Osteocyte (in vitro differentiated cells): Measurements from ENCODE around the gene MAP3K20. TPM values are rescaled to one million over a fixed set of nuclear protein-coding genes. Genes with fewer than 3 reads are reported as not detected.
"Not testable (repeated sequence)": the region's sequence is repeated elsewhere in the genome, so short reads cannot be mapped to it uniquely, and the experiment has no call there.

ENCODE experiments used
- DNase-seq: peaks from one replicate; pipeline ENCODE4 v3.0.0; 2021; ENCODE audit warnings: mixed read lengths; ENCODE audit not compliant: unreplicated experiment; ENCODE audit errors: extremely low spot score
- H3K27ac Mint-ChIP-seq: one replicate; pipeline ENCODE4 v1.8.0; 2021; ENCODE audit warnings: mild to moderate bottlenecking, mixed read lengths; ENCODE audit not compliant: unreplicated experiment
- H3K27me3 Mint-ChIP-seq: one replicate; pipeline ENCODE4 v1.8.0; 2021; ENCODE audit warnings: mixed read lengths; ENCODE audit not compliant: unreplicated experiment
- H3K36me3 Mint-ChIP-seq: one replicate; pipeline ENCODE4 v1.8.0; 2021; ENCODE audit warnings: mixed read lengths; ENCODE audit not compliant: unreplicated experiment
- H3K4me1 Mint-ChIP-seq: one replicate; pipeline ENCODE4 v1.8.0; 2021; ENCODE audit warnings: mixed read lengths; ENCODE audit not compliant: unreplicated experiment
- H3K4me3 Mint-ChIP-seq: one replicate; pipeline ENCODE4 v1.8.0; 2021; ENCODE audit warnings: mild to moderate bottlenecking, moderate library complexity, mixed read lengths; ENCODE audit not compliant: unreplicated experiment
- H3K9me3 Mint-ChIP-seq: one replicate; pipeline ENCODE4 v1.8.0; 2021; ENCODE audit warnings: mixed read lengths; ENCODE audit not compliant: unreplicated experiment
- CTCF ChIP-seq: fragments of 200-600 bp; sonication (generic); IDR thresholded peaks from 2 replicates; pipeline ENCODE4 v1.5.0; 2021; ENCODE audit warnings: antibody characterized with exemption, mild to moderate bottlenecking, moderate library complexity
- total RNA-seq: library from RNA; stranded (reverse); gene quantifications from 2 replicates; pipeline ENCODE4 v1.2.1, GENCODE V29; 2021

Gene MAP3K20
- total RNA-seq, 1 donor from 2014 or later: 57.4 TPM

GRCh38 chr2:173160618-173161017, 85.0 kb downstream of the MAP3K20 start:
- Mint-ChIP-seq H3K4me1 (peaks cover 24% of the 10 kb centered on the region), H3K4me3 (no peak overlapping the region), H3K36me3 (peaks cover 6% of the 10 kb centered on the region), H3K27me3 (no peaks in the 10 kb centered on the region), H3K27ac (peak overlapping the region; percentile 87), H3K9me3 (peaks cover 5% of the 10 kb centered on the region)
- DNase-seq: no peak
- TF ChIP-seq CTCF: no peak

DNA sequence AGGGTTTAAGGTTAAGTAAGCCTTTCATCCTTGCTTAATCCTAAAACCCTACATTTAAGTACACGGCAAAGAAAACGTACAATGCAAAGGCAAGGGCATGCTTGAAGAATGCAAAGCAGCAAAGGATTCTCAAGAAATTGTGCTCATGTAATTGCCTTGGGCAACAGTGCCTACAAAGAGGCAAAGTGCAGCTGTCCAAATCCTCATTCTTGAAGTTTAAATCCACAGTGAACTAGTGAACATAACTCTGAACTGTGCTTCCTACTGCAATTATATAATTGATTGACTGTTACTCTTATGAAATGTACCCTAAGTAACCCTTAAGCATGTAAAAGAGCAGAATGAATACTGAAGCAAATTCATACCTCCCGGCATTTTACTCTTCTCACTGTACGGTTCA, 85.4 kb downstream of the MAP3K20 start:
- peaks cover 27% of the 10 kb centered on the region for H3K4me1 Mint-ChIP-seq
- no peak overlapping the region for H3K4me3 Mint-ChIP-seq
- H3K36me3 Mint-ChIP-seq: peaks cover 3% of the 10 kb centered on the region
- no peak for TF ChIP-seq CTCF
- no peaks in the 10 kb centered on the region for H3K27me3 Mint-ChIP-seq
- H3K27ac Mint-ChIP-seq: peak overlapping the region; percentile 20
- H3K9me3 Mint-ChIP-seq: peaks cover 2% of the 10 kb centered on the region
- DNase-seq: no peak

GRCh38 chr2:173161507-173161906, 85.9 kb downstream of the MAP3K20 start:
- H3K27me3 Mint-ChIP-seq: no peaks in the 10 kb centered on the region
- H3K4me1 Mint-ChIP-seq: peaks cover 27% of the 10 kb centered on the region
- peak overlapping the region; percentile 20 for H3K27ac Mint-ChIP-seq
- H3K9me3 Mint-ChIP-seq: no peaks in the 10 kb centered on the region
- no peaks in the 10 kb centered on the region for H3K36me3 Mint-ChIP-seq
- TF ChIP-seq CTCF: no peak
- no peak overlapping the region for H3K4me3 Mint-ChIP-seq
- no peak for DNase-seq

GRCh38 chr2:173163357-173163756, 87.7 kb downstream of the MAP3K20 start:
- not testable (repeated sequence) for H3K36me3 Mint-ChIP-seq, DNase-seq, H3K27ac Mint-ChIP-seq, H3K27me3 Mint-ChIP-seq, H3K9me3 Mint-ChIP-seq, H3K4me3 Mint-ChIP-seq
- H3K4me1 Mint-ChIP-seq: peaks cover 27% of the 10 kb centered on the region

DNA sequence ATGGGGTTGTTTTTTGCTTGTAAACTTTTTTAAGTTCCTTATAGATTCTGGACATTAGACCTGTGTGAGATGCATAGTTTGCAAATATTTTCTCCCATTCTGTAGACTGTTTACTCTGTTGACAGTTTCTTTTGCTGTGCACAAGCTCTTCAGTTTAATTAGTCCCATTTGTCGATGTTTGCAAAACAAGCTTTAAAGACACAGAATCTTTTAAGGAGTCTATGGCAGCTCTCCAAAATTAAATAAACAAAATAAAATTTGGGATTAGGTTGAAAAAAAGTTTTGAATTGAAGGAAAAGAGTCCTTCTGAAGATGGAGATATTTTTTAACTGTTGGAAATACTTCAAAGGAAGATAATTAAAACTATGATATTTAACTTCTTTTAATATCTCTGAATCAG, 88.8 kb downstream of the MAP3K20 start:
- Mint-ChIP-seq H3K27ac (no peak overlapping the region), H3K4me1 (peaks cover 25% of the 10 kb centered on the region), H3K4me3 (no peak overlapping the region), H3K9me3 (no peaks in the 10 kb centered on the region), H3K27me3 (no peaks in the 10 kb centered on the region), H3K36me3 (peaks cover 2% of the 10 kb centered on the region)
- no peak for DNase-seq
- TF ChIP-seq CTCF: no peak
